ENCODE results near the gene ARHGEF9.

DNA sequence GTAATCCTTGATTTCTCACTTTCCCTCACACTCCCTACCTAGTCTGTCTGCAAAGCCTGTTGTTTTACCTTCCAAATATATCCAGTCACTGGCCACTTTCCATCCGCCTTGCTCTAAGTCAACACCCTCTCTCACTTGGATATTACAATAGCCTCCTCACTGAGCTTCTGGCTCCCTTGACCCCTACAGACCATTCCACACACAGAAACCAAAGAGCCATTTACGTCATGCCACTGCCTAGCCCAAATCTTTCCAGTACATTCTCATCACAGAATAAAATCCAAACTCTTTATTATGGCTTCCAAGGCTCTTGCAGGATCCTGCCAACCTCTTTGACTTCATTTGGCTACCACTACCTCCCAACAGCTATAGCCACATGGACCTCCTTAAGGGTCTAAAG is 25.7 kb upstream of the ARHGEF9 start:
- TF ChIP-seq EZH2 (IDR thresholded peaks at IDR 0.05) (no peak), POLR2AphosphoS5 (IDR thresholded peaks at IDR 0.05; ENCODE audit: borderline replicate concordance, low read depth, low read length) (no peak)

All from SK-N-MC (cell line).